Measurements from ENCODE around the gene COPB1. TPM values are rescaled to one million over a fixed set of nuclear protein-coding genes. Genes with fewer than 3 reads are reported as not detected.
A peak's percentile ranks its signal among the peaks of the same experiment; 100 is the strongest.

COPB1 gene
- total and polyA plus RNA-seq, 2 of the 13 experiments (the other 11 are each of a cell fraction or from before 2014, with no cell fraction given): 114 to 195 TPM

DNA sequence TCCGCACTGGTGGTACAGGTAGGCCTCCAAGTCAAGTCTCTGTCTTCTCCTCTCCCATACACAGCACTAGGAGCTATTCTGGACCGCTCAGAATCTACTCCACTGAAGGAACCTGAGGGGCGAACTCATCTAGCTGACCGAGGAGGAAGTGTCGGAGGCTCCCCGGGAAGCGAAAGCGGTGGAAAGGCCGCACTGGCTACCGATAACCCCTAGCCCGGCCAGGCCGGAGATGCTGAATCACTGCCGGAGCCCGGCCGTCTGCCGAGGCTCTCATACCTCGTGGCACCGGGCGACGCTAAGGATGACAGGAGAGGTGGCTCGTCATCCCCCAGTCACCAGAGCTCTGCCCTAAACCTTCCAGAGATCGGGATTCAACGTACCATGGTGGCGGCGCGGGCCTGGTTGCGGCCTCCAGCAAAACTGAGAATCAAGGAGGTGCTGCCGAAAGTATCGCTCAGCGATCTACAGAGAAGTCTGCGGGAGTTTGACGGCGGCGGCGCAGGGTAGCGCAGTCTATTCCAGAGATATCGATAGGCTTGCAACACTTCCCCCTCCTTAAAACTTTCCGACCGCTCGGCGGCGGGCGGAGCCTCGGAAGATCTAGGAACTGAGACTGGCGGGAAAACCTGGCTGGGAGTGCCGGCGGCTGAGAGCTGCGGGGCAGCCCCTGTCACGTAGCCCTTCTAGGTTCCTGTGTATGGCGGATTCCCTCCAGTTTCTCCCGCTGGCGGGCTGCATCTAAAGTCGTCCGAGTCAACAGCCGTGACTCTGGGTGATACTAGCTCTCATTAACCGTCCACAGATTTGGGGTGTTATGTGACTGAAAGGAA, 20.5 kb upstream of the COPB1 start, which contains the start of gene PSMA1 (continued):
- TF ChIP-seq, protein P1, sequence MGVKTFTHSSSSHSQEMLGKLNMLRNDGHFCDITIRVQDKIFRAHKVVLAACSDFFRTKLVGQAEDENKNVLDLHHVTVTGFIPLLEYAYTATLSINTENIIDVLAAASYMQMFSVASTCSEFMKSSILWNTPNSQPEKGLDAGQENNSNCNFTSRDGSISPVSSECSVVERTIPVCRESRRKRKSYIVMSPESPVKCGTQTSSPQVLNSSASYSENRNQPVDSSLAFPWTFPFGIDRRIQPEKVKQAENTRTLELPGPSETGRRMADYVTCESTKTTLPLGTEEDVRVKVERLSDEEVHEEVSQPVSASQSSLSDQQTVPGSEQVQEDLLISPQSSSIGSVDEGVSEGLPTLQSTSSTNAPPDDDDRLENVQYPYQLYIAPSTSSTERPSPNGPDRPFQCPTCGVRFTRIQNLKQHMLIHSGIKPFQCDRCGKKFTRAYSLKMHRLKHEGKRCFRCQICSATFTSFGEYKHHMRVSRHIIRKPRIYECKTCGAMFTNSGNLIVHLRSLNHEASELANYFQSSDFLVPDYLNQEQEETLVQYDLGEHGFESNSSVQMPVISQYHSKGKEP (CRISPR knock-in tag; IDR thresholded peaks at IDR 0.05): no peak
- TF ChIP-seq, protein P2, sequence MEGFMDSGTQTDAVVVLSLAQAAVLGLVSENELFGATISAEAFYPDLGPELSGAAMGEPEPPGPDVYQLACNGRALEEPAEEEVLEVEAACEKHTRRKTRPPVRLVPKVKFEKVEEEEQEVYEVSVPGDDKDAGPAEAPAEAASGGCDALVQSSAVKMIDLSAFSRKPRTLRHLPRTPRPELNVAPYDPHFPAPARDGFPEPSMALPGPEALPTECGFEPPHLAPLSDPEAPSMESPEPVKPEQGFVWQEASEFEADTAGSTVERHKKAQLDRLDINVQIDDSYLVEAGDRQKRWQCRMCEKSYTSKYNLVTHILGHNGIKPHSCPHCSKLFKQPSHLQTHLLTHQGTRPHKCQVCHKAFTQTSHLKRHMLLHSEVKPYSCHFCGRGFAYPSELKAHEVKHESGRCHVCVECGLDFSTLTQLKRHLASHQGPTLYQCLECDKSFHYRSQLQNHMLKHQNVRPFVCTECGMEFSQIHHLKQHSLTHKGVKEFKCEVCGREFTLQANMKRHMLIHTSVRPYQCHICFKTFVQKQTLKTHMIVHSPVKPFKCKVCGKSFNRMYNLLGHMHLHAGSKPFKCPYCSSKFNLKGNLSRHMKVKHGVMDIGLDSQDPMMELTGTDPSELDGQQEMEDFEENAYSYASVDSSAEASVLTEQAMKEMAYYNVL (CRISPR knock-in tag; IDR thresholded peaks at IDR 0.05; ENCODE audit: borderline replicate concordance): peak; percentile 74; the same call in 1 of the 2 replicates
- TF ChIP-seq MLLT10 (CRISPR knock-in tag; IDR thresholded peaks at IDR 0.05) (no peak), BORCS8-MEF2B (CRISPR knock-in tag; IDR thresholded peaks at IDR 0.05) (peak; percentile 90), CBX1 (IDR thresholded peaks at IDR 0.05; ENCODE audit: low read depth) (no peak), PHF20 (CRISPR knock-in tag; IDR thresholded peaks at IDR 0.05) (peak; percentile 85), ZNF547 (CRISPR knock-in tag; IDR thresholded peaks at IDR 0.05) (peak; percentile 86; the same call in 1 of the 2 replicates), PAX8 (CRISPR knock-in tag; IDR thresholded peaks at IDR 0.05; ENCODE audit: borderline replicate concordance) (peak; percentile 43; the same call in 1 of the 2 replicates), MZF1 (CRISPR knock-in tag; IDR thresholded peaks at IDR 0.05; ENCODE audit: borderline replicate concordance) (no peak), KLF6 (CRISPR knock-in tag; IDR thresholded peaks at IDR 0.05) (peak; percentile 86), ZNF670 (CRISPR knock-in tag; IDR thresholded peaks at IDR 0.05; ENCODE audit: borderline replicate concordance) (peak; percentile 85; the same call in 1 of the 2 replicates), ARNTL (CRISPR knock-in tag; IDR thresholded peaks at IDR 0.05) (peak; percentile 37; the same call in 1 of the 2 replicates)
- TF ChIP-seq, protein P3, sequence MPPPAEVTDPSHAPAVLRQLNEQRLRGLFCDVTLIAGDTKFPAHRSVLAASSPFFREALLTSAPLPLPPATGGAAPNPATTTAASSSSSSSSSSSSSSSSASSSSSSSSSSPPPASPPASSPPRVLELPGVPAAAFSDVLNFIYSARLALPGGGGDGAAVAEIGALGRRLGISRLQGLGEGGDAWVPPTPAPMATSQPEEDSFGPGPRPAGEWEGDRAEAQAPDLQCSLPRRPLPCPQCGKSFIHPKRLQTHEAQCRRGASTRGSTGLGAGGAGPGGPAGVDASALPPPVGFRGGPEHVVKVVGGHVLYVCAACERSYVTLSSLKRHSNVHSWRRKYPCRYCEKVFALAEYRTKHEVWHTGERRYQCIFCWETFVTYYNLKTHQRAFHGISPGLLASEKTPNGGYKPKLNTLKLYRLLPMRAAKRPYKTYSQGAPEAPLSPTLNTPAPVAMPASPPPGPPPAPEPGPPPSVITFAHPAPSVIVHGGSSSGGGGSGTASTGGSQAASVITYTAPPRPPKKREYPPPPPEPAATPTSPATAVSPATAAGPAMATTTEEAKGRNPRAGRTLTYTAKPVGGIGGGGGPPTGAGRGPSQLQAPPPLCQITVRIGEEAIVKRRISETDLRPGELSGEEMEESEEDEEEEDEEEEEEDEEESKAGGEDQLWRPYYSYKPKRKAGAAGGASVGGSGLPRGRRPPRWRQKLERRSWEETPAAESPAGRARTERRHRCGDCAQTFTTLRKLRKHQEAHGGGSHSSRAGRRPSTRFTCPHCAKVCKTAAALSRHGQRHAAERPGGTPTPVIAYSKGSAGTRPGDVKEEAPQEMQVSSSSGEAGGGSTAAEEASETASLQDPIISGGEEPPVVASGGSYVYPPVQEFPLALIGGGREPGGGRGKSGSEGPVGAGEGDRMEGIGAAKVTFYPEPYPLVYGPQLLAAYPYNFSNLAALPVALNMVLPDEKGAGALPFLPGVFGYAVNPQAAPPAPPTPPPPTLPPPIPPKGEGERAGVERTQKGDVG (CRISPR knock-in tag; IDR thresholded peaks at IDR 0.05; ENCODE audit: borderline replicate concordance): peak; percentile 55; the same call in 1 of the 2 replicates
- TF ChIP-seq, protein P4, sequence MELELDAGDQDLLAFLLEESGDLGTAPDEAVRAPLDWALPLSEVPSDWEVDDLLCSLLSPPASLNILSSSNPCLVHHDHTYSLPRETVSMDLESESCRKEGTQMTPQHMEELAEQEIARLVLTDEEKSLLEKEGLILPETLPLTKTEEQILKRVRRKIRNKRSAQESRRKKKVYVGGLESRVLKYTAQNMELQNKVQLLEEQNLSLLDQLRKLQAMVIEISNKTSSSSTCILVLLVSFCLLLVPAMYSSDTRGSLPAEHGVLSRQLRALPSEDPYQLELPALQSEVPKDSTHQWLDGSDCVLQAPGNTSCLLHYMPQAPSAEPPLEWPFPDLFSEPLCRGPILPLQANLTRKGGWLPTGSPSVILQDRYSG (CRISPR knock-in tag; IDR thresholded peaks at IDR 0.05): peak; percentile 37; the same call in 1 of the 2 replicates
- TF ChIP-seq, protein P5, sequence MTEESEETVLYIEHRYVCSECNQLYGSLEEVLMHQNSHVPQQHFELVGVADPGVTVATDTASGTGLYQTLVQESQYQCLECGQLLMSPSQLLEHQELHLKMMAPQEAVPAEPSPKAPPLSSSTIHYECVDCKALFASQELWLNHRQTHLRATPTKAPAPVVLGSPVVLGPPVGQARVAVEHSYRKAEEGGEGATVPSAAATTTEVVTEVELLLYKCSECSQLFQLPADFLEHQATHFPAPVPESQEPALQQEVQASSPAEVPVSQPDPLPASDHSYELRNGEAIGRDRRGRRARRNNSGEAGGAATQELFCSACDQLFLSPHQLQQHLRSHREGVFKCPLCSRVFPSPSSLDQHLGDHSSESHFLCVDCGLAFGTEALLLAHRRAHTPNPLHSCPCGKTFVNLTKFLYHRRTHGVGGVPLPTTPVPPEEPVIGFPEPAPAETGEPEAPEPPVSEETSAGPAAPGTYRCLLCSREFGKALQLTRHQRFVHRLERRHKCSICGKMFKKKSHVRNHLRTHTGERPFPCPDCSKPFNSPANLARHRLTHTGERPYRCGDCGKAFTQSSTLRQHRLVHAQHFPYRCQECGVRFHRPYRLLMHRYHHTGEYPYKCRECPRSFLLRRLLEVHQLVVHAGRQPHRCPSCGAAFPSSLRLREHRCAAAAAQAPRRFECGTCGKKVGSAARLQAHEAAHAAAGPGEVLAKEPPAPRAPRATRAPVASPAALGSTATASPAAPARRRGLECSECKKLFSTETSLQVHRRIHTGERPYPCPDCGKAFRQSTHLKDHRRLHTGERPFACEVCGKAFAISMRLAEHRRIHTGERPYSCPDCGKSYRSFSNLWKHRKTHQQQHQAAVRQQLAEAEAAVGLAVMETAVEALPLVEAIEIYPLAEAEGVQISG (CRISPR knock-in tag; IDR thresholded peaks at IDR 0.05): peak; percentile 83
- TF ChIP-seq, protein P6, sequence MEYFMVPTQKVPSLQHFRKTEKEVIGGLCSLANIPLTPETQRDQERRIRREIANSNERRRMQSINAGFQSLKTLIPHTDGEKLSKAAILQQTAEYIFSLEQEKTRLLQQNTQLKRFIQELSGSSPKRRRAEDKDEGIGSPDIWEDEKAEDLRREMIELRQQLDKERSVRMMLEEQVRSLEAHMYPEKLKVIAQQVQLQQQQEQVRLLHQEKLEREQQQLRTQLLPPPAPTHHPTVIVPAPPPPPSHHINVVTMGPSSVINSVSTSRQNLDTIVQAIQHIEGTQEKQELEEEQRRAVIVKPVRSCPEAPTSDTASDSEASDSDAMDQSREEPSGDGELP (IDR thresholded peaks at IDR 0.05; ENCODE audit: borderline replicate concordance, low read depth): 0 out of 2 replicates have a peak, but pooled peaks have one; percentile 22
